NCI-H2029 (cell line): Measurements from ENCODE around the gene TMEM132D.

Experiments used
- DNase-seq: peaks from one replicate; lab custom pipeline; 2025; lab: John Stamatoyannopoulos, UW

Gene TMEM132D

DNA sequence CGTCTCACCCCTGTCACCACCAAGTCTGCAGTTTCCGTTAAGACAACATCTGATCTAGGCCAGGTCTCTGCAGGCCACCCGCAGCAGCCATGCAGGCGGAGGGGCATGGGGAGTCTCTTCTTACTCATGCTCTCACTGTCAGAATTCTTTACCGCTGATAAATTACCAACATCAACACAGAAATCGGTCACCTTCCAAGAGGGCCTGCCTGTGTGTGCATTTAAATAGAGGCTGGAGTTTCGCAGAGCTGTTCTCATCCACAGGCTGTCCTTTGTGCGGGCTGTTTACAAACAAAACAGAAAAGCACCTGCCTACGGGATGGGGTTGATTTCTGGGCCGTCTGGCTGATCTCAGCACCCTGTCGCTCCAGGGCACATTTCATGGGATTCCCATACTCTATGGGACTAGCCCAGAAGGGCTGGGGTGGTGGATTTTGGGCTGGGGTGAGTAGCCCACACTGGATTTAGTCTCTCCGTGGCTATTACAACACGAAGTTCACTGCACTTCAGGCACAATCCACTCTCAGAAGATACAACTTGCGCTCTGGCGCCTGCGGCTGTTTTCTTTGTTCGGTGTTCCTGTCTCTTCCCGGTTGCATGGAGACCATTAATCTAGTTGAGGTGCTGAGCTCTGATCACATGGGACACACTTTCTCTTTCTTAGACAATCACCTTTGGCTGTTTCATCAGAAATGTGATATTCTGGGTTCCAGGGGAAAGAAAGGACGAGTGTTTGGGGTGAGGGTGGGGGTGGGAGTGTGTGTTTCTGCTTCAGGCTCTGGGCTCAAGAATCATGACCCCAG is 719.5 kb downstream of the TMEM132D start:
- no peak for DNase-seq

DNA sequence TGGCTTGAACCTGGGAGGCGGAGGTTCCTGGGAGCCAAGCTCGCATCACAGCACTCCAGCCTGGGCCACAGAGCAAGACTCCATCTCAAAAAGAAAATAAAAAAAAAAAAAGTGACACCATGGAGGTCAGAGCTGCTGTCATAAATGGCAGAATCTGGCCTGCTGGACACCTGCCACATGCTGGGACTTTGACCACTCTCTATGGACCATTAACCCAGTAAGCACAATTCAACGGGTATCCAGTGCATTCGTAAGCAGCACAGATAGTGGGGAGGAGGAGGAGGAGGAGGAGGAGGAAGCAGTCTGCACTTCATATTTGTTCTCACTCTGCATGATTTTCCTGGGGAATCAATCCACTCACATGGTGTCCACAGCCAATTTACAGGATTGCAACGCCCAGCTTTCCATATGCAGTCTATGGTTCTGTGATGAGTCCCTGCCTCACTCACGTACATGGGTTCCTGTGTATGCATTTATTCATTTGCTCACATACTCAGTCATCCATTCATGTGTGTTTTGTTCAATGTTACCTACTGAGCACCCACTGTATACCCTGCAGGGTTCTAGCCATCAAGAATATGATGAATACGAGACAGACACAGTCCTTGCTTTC is 723.8 kb downstream of the TMEM132D start:
- no peak for DNase-seq

DNA sequence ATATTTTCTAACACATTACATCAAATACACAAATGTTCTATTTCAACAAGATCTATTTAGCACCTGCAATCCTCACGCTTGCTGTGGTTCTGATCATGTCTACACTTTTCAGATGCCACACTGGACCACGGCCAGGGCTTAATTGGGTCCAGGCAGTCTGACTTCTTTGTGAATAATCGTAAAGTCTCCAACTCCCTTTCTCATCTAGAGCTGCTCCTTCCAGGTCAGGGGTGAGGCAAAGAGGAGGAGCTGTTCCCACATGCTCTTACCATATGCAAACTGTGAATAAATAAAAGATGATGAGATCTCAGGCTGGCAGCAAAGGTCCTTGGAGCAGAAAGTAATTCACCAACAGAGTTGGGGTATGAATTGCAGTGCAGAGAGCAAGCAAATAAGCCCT is 733.9 kb downstream of the TMEM132D start:
- no peak for DNase-seq

DNA sequence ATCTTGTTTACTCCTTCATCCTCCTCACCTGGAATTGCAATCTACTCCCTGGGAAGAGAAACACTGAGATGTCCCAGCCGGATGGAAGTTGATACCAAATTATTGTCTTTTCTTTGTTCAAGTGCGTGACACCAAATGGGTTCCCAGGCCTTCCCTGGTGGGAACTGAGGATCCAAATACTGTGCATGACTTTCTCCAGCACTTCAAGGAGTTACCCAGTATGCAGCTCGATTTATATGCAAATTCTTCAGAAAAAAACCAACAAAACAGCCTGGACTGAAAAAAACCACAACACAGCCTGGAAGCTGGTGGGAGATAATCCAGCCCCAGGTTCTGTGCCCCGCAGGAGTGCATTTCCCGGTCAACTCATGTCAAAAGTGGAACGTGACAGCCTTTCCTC is 740.0 kb downstream of the TMEM132D start:
- DNase-seq: no peak

DNA sequence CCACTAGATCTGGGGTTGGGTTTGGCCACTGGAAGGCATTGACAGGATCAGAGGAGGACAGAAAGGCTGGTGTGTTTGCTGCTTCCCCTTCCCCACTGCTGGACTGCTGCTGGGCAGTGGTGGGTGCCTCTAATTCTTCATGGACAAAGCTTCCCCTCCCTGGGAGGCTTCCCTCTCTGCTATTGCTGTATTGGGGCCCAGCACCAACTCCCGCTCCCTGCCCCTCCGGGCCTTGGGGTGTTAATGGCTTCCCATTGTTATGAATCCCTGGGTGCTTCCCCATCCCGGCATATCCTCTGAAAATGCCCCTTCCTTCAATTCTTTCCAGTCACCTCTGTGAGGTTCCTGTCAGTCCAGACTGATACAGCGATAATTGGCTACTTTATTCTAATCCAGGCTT is 740.4 kb downstream of the TMEM132D start:
- no peak for DNase-seq

DNA sequence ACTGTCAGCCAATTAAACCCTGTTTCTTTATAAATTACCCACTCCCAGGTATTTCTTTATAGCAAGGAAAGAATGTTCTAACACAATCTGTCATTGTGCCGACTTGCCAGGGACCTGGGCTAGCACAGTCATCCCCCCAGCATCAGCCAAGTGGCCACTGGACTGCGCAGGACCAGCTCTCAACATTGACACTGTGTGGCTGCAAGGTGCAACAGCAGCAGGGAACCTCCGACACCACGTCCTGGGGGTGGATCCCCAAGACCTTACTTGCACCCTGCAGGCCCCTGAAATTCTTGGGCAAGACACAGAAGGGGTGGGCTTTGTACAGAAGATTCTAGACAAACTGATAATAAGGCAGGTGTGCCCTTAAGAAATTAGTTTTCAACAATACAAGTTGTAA is 741.0 kb downstream of the TMEM132D start:
- no peak for DNase-seq

DNA sequence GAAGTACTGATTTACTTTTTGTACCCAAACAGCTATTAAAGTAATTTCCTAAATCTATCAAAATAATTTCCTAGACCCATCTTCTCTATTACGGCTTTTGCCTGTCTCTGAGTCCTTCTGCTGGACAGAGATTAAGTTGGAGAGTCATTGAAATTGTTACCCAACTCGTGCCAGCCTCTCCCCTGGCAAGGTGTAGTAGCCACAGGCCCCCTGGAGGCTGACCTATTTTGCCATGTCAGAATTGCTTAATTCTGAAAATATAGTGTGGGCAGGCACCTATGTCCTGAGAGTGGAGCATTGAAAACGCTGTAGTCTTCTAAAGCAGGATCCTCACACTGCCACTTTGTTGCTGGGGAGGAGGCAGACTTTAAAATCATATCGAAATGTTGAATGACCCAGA is 742.3 kb downstream of the TMEM132D start:
- no peak for DNase-seq

DNA sequence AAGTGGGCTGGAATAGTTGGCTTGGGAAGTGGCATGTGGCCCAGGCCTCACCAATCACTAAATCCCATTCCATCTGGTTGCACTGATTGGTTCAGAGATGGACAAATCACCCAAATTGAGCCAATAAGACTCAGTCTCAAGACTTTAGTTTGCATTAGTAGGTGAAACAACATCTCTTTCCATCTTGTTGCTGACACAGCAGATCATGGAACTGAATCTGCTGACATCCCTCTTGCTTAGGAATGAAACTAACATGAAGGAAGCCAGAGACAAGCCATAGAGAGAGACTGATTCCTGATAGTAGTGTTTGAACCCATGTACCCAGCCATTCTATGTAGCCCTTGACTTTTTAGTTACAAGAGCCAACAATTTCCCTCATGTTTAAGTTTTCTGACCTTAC is 743.5 kb downstream of the TMEM132D start:
- no peak for DNase-seq

DNA sequence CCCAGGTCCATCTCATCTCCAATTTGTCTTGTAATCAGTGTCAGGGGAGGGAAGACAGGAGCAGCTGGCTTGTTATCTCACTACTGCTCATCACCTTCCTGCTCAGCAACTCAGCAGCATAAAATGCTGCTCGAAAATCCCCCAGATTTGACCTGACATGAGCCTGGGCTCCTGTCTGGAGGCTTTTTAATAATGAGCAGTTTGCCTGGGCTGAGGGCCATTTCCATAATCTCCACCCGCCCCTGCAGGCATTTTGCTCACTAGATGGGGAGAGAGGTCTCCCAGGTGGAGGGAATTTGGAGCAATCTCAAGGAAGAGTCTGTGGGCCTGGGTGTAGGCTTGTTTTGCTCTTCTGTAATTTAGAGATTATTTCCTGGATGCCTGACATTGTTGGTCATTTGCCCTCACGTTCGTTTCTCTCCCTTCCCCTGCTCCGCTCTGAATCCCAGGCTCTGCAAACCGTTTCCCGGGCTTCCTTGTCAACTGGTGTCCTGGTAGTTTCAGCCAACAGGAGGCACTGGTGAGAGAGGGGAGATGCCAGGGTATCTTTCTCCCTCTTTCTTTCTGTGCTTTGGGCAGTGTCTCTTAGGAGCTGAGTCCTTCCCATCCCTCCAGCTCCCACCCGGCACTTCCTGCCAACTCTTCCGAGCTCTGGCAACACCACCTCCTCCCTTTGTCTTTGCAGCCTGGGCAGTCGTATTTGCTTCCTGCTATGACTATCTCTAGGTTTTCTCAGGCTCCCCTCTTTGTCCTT is 751.3 kb downstream of the TMEM132D start:
- no peak for DNase-seq

DNA sequence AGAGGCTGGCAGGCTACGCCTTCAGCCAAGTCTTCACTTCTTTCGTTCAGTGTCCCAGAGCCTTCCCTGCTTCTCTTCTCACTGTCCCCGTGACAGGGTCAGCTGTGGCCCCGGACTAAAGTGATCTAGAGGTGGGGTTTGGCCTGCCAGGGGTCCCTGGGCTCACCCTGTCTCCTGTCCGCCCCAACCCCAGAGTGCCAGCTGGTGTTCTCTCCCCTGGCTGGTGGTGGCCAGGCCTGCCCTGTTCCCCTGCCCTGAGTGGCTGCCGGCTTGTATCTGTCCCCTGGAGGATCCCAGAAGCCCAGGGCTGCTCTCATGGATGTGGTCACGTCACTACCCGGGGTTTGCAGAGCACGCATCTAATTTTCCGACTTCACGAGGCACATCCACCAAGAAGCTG is 753.1 kb downstream of the TMEM132D start:
- no peak for DNase-seq

DNA sequence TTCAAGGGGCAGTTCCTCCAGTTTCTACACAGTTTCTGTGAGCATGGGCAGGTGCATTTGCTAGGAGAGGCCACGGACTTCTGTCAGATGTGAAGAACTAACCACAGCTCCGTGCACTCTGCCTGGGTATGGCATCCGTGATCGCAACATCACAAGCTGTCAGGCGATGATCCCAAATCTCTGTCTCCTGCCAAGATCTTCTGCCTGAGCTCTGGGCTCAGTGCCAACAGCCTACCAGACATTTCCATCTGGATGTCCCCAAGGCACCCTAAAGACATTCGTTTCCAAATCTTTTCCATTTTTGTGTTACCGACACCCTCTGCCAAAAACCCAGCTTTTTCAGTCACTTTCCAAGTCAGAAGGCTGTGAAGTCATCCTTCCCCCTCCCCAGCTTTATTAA is 758.4 kb downstream of the TMEM132D start:
- DNase-seq: peak; percentile 6

DNA sequence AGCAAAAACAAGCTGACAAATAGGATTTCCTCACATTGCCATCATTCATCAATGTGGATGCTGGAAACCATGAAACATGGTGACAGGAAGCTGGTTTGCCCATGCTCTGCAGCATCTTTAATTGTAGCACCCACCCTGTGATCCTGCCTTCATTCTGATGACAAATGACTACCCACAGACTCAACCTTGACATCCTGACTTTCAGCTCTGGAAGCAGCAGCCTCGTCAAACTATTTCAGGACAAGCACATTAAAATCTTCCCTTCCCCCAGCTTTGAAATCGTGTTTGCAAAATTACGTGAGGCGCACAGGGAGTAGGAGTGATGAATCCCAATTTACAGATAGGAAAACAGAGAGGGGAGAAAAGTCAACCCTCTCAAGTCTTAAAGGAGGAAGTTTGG is 765.0 kb downstream of the TMEM132D start:
- DNase-seq: no peak

DNA sequence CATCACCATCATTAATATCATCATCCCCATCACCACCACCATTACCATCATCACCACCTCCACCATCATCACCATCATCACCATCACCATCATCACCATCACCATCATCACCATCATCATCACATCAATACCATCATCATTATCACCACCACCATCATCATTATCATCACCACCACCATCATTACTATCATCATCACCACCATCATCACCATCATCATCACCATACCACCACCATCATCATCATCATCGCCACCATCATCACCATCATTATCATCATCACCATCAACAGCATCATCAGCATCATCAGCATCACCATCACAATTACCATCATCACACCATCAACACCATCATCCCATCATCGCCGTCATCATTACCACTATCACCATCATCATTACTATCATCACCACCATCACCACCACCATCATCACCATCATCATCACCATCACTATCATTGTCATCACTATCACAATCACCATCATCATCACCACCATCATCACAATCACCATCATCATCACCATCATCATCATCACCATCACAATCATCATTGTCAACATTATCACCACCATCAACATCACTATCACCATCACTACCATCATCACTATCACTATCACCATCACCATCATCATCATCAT is 767.0 kb downstream of the TMEM132D start:
- DNase-seq: no peak

DNA sequence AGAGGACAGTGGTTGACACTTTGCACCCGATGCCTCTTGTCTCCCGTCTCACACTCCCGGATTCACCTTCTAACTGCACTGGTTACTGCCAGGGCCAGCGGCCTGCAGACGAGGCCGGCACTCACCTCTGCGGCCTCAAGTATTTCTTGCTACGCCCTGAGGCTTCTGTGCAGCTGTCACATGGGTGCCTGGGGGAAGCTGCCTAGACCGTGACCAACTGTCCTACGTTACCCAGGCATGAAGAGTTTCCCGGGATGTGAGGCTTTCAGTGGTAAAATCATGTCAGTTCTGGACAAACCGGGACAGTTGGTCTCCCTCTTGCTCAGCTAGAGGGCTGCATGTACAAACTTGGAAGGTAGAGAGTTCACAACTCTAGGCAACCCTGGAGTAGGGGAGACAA is 776.1 kb downstream of the TMEM132D start:
- no peak for DNase-seq

DNA sequence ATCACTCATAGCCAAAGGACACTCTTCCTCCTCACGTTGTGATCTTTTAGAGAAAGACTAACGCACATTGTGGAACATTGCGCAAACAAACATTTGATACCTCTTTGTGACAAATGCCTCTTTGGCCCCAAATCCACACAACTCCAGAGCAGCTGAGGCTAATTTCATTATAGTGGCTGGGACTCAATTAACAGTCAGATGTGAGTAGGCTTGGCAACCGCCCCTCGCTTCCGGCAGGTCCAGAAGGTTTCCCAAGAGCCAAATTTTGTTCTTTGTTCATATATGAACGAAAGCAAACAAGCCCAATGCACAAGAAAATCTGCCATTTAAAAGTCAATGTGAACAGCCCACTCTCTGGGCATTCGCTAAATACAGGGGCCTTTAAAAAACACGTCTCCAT is 776.6 kb downstream of the TMEM132D start:
- peak; percentile 84 for DNase-seq

DNA sequence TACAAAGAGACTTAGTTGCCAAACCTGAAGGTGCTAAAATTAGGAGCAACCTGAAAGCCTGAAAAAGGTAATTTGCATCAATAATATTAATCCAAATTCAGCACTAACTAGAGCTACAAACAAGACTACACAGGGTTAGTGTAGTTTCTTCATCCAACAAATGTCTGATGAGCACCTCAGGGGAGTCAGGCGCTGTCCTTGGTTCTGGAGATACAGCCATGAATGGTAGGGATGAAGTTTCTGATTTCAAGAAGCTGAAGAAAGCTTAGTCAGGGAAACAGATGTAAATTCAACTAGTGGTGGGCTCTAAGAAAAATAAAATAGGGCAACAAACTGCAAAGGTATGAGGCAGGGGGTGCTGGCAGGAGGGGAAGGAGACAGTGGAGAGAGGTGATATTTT is 784.3 kb downstream of the TMEM132D start:
- no peak for DNase-seq

DNA sequence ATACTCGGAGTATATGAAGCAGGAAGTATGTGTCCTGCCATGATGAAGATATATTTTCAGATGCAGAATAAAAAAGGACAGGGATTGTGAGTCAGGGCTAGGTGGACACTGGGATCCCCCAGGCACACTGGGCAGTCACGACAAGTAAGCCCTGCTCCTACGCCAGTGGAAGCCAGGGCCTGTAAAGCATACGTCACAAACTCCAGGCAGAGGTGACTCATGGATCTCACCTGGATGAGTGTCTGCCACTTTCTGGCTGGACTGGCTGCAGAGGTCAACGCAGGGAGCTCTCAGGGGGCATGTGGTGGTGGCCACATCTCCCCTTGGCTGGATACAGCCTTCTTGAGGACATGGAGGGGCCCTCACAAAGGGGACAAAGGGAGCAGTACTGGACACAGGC is 788.3 kb downstream of the TMEM132D start:
- DNase-seq: no peak

DNA sequence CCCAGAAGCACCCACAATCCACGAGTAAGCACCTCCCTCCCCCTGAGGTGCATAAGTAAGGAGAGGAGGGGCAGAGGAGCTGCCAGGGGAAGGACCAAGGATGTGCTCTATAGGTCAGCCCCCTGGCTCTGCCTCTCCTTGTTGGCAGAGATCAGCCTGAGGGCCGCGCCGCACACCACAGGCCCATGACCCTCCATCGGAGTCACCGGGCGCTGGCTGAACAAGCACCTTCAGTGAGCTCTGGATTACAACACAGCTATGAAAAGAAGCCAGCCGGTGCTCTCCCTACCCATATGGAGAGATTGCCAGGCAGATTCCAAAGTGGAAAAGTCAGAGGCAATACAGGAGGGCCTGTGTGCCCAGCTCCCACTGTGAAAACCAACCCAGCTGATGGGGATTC is 793.2 kb downstream of the TMEM132D start:
- DNase-seq: no peak

DNA sequence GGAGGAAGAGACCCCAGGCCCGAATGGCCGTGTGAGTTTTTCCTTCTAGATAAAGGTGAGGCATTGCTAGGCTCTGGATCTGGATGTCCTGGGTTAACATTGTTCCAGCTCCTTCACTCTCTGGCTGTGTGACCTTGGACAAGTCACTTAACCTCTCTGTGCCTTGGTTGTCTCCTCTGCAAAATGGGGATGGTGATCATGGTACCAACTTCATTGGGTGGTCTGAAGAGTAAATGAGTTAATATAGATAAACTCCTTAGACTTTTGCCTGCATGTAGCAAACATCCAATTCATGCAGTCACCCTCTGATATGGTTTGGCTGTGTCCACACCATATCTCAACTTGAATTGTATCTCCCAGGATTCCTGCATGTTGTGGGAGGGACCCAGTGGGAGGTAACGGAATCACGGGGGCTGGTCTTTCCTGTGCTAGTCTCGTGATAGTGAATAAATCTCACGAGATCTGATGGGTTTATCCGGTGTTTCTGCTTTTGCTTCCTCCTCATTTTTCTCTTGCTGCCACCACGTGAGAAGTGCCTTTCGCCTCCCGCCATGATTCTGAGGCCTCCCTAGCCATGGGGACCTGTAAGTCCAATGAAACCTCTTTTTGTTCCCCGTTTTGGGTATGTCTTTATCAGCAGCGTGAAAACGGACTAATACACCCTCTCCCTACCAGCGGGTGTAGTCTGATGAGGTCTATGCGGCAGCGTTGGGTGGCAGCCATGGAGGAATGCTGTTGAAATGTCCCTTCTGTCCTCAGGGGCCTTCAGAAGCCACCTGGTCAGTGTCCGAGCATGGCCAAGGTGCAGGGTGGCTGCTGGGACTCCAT is 794.4 kb downstream of the TMEM132D start:
- no peak for DNase-seq

DNA sequence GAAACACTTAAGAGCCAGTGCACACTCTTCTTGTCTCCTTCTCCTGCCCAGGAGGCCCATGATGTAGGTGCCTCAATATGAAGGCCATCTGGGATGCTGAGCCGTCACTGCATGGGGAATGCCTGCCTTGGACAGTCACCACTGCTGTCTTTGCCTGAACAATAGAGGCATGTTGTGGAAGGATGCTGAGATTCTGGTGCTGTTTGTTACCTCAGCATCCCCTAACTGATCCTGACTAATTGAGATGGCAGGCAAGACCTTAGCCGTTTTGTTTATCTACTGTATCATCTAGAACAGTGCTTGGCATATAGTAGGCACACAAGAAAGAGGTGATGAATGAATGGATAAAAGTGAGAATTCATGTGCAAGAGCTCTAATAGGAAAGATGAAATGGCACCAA is 797.1 kb downstream of the TMEM132D start:
- no peak for DNase-seq

DNA sequence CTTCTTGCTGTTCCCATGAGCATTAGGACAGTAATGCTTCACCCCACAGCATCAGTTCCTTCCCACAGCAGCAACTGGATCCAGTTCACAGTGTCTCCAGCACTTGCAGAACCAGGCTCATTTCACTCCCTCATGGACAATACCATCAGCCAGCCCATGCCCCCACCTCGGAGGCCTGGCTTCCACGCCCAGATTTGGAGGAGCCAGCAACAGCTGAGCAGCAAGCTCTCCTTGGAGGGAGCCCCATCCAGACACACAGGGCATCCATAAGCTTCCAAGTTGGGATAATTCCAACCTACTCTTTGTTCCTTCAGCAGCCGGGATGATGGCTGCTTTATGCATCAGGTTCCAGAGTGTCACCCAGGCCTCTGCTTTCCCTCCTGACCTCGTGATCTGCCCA is 800.6 kb downstream of the TMEM132D start:
- no peak for DNase-seq

DNA sequence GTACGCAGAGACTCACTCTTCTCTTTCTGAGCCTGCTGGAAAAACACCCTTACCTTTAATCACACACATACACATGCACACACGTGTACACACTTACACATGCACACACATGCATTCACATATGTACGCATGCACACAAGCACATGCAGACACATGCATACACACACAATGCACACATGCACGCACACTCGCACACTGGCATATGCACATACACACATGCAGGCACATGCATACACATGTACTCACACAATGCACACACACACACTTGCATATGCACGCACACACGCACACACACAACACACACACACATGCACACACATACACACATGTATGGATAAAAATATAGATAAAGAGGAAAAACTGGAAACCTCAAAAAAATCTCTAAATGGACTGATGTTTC is 801.6 kb downstream of the TMEM132D start:
- no peak for DNase-seq
